GM21390 (cell line): ENCODE results near the gene MPPED2.

ENCODE experiments used
- ATAC-seq: cut with Tn5 transposase; IDR thresholded peaks from one replicate; pipeline ENCODE4 v1.9.1; 2021; ENCODE audit not compliant: unreplicated experiment

Gene MPPED2

DNA sequence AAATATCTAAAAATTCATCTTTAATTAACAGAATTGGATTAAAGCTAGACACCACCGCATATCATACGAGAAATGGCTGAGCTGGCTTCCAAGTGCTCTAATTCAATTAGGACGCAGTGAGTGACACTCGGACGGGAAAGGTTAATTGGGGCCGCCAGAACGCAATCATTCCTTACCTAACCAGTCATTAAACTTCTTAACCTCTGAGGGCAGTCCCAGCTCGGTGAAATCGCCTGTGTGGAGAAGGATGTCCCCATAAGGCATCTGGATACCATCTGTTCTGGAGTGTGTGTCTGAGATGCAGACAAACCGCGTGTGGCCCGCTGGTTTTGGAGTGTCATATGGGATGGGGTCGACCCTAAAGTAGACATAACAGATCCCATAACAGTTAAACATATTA is 50.3 kb downstream of the MPPED2 start:
- no peak for ATAC-seq

DNA sequence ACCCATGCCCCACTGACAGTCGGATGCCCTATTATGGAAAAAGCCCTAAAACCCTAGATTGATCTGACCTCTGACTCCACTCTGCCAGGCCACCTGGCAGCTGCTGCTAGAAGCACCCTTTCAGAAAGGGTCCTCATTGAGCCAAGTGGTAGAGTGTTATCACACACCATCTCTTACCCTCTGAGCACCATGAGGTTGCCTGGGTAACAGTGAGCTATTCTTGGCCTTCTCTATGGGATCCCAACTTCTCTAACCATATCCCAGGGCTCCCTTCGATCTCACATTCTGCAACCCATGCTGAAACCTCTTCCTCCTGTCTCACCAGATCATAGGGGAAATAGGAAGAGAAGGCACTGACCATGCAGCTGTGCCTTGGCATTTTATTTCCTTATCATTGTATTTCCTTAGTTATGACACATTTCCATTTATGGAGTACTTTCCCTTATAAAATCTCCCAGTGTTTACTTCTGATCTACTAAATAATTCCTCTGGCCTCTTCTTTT is 52.7 kb downstream of the MPPED2 start:
- no peak for ATAC-seq

DNA sequence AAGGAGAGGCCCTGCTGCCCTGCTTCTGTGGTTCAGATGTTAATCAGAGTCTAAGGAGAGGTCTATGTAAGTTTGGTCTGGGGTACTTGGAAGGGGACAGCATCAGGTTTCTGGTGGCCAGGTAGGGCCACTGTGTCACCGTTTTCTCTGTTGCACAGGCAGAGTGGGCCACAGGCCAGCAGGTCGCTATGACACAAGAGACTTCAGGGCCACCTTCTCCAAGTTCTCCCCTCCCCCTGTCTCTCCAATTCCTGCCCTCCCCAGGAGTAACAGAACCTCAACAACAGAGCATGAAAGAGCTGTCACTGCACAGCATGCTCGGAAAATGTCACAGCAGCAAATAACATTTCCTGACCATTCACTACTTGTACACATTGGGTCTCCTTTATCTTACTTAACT is 58.6 kb downstream of the MPPED2 start:
- no peak for ATAC-seq

DNA sequence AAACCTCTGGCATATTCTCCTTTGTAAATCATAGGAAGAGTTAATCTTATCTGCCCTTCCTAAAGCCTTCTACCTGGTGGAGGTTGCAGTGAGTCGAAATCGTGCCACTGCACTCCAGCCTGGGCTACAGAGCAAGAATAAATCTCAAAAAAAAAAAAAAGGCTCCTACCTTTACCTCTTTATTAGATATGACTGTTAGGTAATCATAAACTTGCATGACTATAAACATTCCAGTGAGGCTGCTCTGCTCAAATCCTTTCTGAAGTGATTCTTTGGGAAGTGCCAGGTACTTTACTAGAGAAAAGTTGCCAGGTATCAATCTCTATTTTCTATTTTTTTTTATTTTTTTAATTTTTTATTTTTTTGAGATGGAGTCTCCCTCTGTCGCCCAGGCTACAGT is 59.6 kb downstream of the MPPED2 start:
- ATAC-seq, result no peak

DNA sequence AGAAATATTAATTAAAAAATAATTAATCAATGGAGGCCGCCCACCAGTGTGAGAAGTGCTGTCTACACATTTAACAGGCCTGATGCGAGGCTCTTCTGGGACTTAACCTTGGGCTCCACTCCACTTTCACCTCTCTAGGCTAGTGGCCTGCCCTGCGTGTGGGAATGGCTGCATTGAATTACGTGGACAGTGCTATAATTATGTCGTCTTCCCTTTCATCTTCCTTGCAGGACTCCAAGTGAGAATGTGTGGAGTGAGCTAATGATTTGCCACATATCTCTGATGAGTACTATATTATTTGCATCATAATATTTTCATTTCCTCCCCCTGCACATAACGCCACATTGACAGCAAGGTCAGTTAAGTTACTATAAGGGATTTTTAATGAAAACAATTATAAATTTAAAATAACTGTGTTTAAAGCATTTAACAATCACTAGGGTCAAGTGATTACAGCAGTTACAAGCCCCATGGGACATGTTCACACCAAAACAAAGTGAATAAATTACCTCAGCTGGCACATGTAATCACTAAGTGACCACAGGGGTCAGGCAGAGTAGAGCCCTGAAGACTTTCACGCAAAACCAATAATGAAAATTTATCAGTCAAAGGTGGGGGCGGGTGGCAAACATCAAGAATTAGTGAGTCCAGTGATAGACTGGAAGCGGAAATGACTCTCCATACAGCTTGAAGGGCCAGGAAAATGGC is 63.5 kb downstream of the MPPED2 start:
- no peak for ATAC-seq

DNA sequence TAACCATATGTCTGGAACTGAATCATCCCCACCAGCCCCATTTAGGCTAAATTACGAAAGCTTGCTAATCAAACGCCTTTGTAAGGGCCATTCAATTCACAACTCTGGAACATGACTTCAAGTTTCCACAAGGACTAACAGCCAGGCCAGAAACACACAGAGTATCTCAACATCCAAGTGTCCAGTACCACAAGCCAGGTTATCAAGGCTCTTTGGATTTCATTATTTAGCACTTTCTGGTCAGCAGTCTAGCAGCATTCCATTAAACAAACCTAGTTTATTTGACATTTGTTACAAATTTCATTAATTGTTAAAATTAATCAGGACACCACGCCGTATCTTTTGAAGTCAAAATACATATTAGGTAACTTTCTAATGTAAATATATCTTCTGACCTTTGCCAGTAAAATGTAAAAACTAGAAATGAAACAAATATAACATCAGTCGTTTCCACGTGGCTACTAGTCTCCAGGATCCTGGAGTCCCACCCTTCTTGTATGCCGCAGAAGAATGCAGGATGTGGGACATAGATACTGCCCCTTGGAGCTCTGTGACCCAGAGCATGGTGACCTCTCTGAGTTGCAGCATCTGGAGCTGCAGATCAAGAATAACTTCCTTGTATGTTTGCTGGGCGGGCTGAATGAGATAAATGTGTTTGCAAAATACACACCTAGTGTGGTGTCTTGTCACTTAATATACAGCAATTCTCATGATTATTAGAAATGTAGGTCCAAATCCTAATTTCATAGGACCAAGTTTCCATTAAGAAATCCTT is 64.7 kb downstream of the MPPED2 start:
- no peak for ATAC-seq

DNA sequence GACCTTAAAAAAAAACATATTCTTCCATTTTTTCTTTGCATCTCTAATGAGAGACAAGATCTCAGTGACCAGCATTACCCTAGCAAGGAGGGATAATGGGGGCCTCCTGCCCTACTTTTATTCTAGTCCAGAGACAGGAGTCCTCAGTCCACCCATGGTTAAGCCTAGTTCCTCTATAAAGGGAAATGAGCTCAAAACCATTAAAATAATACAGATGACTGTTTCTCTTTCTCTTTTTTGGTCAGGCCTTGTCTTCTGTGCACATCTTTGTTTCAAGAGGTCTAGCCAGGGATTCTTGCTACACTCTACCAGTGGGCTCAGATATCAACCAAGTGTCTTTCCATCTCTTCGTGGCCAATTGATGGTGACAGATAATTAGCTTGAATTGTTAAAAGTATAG is 73.1 kb downstream of the MPPED2 start:
- no peak for ATAC-seq

DNA sequence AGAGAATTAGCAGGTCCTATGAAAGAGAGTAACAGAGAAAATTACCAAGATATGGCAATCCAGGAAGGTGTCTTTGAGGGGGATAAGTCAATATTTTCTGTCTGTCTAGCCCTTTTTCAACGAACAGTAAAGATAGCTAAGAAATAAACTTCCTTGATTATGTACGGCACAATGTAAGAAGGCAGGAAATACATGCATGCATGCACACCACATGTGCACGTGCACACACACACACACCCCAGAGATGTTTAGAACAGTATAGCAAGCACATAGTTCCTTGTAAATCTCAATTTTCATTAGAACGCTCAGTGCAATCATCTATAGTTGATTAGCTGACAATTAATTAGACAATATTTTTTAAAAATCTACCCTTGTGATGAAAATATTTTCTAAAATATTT is 74.7 kb downstream of the MPPED2 start:
- ATAC-seq, result no peak

DNA sequence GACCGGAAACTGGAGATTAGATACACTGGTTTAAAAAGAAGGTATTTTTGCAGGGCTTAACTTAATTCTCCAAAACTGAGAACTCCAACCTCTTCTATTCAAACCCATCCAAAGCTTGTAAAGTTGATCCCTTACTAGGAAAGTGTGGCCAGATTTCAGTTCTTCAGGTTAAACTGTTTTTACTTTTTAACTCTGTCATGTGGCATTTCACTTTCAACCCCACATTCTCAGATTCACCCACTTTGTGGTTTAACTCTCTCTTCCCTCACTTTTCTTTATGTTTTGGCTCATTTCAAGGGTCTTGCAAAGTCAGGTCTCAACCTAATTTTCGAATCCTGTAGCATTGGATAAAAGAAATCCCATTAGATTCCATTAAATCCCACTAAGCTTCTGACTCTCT is 75.4 kb downstream of the MPPED2 start:
- no peak for ATAC-seq

DNA sequence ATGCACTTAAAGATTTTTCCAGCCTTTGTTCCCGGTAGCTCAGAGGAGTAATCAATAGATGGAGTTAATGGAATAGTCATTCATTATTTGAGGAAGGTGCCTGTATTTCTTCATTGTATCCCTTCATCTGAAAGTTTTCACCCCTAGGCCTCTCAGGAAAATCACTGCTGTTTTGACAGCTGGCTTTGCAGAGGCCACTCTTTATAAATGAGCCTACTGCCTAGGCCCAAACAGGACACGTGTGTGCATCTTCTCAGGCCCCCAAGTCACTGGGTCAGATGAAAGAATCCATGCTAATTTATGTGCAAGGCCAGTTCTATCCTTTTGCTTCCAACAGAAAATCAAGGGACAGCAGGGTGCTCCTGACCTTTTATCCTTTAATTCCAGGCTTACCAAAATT is 76.8 kb downstream of the MPPED2 start:
- no peak for ATAC-seq

DNA sequence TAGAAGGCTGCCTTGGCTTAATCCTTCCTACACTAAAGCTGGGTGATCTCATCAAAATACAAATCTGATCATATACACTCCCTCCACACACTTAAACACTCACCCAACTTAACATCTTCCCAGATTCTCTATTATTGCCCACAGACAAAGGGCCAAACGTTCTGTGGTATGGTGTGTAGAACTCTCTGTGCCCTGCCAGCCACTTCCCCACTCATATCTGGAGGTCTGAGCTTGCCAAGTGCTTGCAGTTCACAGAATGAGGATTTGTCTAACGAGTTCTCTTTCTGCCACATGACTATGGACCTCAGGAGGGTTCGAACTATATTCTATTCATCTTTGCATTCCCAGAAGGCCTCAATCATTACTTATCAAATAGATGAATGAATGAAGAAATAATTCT is 77.6 kb downstream of the MPPED2 start:
- no peak for ATAC-seq

DNA sequence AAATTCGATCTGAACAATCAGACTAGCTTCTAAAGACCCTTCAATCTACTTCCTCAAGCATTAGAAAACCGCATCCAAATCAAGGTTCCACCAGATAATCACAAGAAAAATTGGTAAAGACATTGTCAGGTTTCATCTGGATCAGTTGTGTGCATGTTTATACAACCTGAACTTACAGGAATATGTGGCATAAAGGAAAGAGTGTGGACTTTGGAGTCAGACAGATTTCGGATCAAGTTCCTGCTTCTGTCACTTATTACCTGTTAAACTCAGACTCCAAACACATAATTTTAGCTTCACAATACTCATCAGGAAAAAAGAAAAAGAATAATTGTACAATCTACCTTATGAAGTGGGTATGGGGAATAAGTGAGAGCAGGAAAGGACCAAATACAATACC is 80.5 kb downstream of the MPPED2 start:
- no peak for ATAC-seq

DNA sequence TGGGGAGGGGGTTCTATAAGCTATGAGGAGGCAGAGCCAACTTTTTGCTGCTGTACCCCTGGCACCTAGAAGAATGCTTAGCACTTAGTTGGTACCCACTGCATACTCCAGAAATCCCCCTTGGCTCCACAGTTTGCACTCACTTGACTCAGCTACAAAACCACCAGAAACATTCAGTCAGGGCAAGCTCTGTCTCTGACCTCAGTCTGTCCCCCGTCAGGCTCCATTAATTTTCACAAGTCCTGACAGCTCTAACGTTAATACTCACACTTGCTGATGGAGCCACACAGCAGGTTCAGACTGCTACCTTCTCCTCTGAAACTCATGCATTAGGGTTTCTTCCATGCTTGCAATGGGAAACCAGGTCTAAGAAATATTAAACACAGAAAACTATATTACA is 81.7 kb downstream of the MPPED2 start:
- no peak for ATAC-seq

DNA sequence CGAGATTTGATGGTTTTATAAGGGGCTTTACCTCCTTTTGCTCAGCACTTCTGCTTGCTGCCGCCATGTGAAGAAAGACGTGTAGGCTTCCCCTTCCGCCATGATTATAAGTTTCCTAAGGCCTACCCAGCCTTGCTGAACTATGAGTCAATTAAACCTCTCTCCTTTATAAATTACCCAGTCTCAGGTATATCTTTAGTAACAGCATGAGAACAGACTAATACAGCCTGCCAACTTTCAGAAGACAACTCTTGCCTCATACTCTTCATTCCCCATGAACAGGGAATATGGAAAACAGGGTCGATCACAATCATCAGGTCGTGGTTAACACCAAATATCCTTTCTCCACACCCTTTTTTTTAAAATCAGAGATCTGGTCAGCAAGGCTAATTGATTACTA is 83.0 kb downstream of the MPPED2 start:
- ATAC-seq, result no peak

DNA sequence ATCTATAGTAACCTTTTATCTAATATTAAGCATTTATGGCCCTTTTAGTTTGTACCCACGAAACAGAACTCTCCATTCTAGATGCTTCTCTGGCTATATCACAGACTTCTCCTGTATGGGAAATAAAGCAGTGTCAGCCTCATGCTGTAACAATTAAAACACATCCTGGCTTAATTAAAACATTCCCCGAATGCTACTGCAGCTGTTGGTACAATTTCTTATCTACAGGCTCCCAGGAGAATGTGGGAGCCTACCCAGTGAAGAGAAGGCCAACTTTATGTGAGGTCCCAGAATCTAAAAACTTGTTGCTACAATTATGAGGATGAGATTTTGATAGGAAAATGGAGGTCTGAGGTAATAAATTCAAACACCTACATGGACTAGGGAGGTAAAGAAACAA is 83.8 kb downstream of the MPPED2 start:
- ATAC-seq, result no peak

DNA sequence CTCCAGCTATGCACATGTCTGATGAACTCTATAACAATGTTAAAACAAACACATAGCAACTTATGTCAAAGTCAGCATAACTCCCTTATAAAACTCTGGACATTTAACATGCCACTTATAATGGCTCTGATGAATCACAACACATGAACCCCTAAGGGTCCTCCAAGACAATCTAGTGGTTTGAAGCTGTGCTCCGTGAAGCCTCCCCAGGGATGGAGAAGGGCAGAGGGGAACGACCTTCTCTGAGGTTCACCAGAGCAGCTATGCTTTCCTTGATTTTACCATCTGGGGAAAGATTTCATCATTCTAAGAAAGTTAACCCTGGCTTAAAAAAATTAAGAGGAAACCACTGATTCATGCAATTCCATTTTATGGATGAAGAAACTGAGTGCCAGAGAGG is 84.4 kb downstream of the MPPED2 start:
- no peak for ATAC-seq

DNA sequence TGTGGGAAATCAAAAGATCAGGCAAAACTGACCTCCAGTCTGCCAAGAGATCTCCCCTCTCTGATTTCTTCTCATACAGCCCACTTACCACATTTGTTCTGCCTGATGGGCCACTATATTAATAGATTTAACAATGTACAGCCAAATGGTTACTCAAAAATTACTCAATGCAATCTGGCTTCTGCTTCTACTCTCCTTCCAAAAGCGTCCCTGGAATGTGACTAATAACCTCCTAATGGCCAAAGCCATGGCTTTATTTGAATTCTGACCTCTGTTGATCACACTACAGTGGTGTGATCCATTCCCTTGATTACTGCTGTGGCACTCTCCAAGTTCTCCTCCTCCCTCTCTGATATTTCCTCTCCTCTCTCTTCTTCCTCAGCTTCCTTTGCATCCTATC is 86.2 kb downstream of the MPPED2 start:
- ATAC-seq, result no peak

DNA sequence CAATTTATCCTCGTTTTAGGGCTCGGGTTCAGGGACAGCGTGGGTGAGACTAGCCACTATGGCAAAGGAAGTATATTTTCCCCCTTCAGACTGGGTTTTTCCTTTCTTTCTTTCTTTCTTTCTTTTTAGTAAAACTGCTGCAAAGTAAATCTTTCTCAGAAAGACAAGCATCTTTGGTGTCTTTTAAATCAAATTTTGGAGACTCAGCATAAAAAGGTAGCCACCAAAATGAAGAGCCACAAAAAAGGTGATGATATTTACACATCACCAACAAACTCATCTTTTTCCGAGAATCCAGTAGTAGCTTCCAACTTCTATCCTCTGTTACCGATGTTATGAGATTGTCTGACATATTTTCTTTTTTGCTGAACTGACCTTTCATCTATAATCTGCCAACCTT is 88.6 kb downstream of the MPPED2 start:
- ATAC-seq, result no peak

DNA sequence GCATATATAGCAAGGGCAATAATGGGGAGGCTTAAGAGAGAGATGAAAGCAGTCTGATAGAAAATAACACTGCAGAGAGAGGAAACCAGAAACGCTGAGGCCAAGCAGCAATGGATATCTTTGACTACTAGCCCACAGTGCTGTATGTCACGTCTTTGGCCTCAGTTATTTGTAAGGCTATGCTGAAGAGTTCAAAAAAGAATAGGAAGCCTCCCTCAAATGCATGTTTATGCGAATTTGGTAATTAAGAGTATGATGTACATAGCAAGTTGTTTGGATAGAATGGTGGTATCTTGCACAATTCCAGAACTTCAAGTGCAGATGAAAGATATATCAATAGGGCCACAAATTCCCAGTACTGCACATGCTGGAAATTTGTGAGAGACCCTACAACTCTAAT is 89.2 kb downstream of the MPPED2 start:
- ATAC-seq, result no peak

DNA sequence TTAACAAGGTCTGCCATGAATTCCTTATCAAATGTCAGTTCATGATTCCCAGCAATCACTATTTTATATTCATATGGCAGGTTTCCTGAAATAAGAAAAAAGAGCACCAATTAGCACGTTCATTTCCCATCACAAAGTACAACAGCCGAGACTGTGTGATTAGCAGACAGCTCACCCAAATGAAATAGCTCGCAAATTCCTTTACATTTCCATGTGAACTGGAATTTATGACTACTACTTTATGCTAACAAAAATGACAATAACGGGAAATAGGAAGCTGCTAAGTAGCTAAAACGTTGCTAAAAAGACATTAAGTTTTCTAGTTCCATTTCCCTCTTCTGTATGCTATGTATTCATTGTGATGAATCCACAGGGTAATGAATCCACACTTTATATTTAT is 90.7 kb downstream of the MPPED2 start:
- ATAC-seq, result no peak

DNA sequence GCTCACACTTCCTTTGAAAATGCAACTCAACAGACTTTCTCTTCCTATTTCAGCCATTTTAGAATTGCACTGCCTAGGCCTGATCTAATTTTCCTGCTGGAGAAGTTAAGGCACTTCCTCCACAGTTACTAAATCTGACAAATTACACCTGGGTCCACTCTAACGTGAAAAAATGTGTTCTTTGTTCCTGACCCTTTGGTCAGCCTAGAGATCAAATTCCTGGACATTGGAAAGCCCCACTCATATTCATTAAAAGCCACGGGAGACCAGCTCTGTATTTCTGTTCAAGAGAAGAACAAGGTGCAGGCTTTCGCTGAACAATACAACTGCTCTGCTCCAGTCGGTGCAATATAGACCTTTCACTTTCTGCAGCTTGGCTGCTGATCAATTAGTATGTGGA is 96.6 kb downstream of the MPPED2 start:
- no peak for ATAC-seq

DNA sequence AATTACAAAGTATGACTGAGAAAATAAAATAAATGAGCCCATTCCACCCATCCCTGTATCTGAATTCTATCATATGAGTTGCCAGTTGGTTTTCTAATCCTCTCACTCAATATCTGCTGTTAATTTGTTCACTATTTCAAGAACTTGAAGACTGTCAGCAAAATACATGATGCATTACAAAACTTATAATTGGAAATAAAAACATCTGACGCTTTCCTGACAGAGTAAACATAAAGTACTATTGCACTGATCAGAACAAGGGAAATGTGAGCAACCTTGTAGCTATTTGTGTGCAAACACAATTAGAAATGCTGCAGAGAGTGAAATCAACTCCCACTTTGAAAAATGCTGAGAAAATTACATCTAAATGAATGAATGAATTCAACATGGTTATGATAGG is 97.1 kb downstream of the MPPED2 start:
- no peak for ATAC-seq
